GM12864 (cell line): ENCODE data around the gene NPHP4.

Experiments used
- DNase-seq: peaks from one replicate; pipeline ENCODE4 v3.0.0-alpha.2; 2011; ENCODE audit warnings: low read depth
- H3K4me3 ChIP-seq: 2 replicates; pipeline ENCODE4 v1.5.1; 2011; ENCODE audit warnings: mild to moderate bottlenecking, low read depth, low read length, control low read depth
- TF ChIP-seq, protein P1 (sequence below): IDR thresholded peaks from 2 replicates; pipeline ENCODE4 v1.5.1; 2011; ENCODE audit warnings: low read depth, mild to moderate bottlenecking, moderate library complexity, low read length, control low read depth, inconsistent platforms; ENCODE audit errors: missing control alignments

The NPHP4 gene

DNA sequence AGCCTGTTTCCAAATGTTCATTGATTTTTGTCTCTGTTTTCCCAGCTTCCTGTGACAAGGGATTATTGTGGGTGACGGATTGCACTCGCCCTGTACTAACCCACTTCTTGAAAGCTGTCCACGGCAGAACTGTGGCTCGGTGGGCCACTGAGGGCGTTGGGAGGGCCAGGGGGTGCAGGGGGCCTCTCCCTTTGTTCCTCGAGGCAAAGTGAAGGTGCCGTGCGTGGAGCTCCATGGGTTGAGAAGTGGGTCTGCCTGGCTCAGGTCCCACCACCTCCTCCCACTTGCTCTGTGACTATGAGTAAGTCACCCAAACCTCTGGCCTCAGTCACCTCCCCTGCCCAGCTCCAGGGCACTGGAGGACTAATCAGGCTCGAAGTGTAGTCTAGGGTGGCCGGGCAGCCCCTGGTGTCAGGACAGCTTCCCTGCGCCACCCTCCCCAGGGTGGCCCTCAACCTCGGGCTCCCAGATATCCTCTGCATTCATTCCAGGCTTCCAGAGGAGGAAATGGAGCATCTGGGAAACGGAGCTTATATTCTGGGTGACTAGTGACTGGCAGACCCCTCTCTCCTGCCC, 148.6 kb downstream of the NPHP4 start:
- no peak for DNase-seq
- H3K4me3 ChIP-seq, result no peak overlapping the region
- TF ChIP-seq, protein P1, sequence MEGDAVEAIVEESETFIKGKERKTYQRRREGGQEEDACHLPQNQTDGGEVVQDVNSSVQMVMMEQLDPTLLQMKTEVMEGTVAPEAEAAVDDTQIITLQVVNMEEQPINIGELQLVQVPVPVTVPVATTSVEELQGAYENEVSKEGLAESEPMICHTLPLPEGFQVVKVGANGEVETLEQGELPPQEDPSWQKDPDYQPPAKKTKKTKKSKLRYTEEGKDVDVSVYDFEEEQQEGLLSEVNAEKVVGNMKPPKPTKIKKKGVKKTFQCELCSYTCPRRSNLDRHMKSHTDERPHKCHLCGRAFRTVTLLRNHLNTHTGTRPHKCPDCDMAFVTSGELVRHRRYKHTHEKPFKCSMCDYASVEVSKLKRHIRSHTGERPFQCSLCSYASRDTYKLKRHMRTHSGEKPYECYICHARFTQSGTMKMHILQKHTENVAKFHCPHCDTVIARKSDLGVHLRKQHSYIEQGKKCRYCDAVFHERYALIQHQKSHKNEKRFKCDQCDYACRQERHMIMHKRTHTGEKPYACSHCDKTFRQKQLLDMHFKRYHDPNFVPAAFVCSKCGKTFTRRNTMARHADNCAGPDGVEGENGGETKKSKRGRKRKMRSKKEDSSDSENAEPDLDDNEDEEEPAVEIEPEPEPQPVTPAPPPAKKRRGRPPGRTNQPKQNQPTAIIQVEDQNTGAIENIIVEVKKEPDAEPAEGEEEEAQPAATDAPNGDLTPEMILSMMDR, result no peak

DNA sequence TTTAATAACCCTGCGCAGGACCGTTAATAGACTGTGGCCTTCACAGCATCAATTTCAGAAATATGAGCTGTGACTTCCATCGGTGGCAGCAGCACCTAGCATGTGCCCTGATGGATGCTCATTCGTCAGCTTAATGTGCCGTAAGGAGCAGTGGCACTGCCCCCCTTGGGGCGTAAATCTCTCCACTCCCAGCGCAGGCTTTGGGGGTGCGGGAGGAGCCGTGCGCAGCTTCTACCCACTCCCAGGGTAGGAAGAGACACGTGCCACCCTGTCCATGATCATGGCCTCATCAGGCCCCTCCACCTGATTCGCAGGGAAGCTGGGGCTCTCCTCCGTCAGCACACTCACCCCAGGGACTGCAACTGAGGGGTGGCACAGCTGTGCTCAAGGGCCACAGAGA, 149.5 kb downstream of the NPHP4 start:
- TF ChIP-seq, protein P1, result no peak
- H3K4me3 ChIP-seq, result no peak overlapping the region
- DNase-seq, result no peak

DNA sequence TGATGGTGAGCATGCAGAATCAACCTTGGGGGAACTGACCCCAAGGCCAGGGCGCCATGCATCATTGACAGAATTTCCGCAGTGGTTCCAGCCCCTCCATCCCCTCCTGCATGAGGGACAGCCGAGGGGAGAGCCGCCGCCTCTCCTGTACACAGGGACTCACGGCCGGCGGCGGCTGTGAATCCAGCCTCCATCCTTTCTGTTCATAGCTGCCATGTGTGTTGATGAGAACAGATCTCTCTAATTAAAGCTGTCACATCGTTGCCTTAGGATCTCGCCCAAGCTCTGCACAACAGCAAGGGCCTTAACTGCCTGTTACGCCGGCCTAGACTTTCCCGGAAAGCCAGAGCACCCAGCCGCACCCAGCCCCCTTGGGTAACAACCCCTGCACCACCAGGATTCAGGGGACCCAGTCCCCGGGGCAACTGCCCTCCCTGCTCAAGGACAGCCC, 151.6 kb downstream of the NPHP4 start:
- TF ChIP-seq, protein P1, result no peak
- DNase-seq, result no peak

DNA sequence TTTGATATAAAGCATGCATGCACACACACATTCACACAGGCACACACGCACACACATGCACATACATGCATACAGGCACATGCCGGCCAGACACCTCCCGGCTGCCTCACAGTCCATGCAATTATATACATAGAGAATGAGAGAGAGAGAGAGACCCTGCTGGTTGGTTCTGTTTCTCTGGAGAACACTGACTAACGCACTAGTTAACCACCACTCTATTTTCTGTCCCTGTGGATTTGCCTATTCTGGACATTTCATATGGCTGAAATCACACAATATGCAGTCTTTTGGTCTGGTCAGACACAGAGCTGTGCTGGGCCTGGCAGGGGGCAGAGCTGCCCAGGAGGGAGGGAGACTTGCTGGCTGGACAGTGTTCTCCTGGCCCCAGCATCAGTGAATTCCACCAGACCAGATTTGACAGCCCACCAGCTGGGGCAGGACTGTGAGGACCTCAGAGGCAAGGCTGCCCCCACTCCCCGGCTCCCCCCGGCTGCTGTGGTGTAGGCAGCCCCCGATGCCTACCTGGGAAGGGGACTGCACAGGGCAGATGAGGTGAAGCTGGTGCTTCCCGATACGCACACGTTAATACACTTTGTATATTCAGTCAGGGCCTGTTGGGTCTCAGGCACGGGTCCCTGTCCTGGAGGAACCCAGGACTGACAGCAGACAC, 152.2 kb downstream of the NPHP4 start:
- no peak for DNase-seq
- no peak overlapping the region for H3K4me3 ChIP-seq
- TF ChIP-seq, protein P1, result no peak

More for the DNA sequence above, 151.6 kb downstream of the NPHP4 start:
- H3K4me3 ChIP-seq, result no peak overlapping the region

DNA sequence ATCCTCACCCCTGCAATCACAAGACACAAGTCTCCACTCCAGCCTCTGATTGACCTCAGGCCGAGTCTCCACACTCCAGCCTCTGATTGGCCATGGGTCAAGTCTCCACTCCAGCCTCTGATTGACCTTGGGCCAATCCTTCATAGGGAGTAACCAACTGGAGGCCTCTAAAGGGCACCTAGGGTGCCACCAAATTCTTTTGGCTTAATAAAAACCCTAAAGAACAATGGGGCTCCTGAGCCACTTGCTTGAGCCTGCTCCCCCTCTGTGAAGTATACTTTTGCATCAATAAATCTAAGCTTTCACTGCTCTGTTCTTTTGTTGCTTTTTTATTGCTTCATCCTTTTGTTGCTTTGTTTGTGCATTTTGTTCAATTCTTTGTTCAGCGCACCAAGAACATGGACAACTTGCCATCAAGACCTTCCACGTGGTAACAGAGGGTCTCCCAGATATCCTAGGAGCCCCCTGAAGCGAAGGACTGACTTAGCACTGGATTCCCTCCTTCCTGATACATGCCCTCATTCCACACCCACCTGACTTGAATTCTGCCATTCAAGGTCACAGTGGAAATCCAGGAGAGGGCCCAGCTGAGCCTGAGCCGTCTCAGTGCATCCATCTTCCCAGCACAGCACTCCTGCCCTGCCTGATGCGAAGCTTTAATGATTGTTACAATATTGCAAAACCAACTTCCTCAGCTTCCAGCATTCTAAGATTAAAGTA, 152.9 kb downstream of the NPHP4 start:
- TF ChIP-seq, protein P1, result no peak
- no peak for DNase-seq
- H3K4me3 ChIP-seq, result no peak overlapping the region

DNA sequence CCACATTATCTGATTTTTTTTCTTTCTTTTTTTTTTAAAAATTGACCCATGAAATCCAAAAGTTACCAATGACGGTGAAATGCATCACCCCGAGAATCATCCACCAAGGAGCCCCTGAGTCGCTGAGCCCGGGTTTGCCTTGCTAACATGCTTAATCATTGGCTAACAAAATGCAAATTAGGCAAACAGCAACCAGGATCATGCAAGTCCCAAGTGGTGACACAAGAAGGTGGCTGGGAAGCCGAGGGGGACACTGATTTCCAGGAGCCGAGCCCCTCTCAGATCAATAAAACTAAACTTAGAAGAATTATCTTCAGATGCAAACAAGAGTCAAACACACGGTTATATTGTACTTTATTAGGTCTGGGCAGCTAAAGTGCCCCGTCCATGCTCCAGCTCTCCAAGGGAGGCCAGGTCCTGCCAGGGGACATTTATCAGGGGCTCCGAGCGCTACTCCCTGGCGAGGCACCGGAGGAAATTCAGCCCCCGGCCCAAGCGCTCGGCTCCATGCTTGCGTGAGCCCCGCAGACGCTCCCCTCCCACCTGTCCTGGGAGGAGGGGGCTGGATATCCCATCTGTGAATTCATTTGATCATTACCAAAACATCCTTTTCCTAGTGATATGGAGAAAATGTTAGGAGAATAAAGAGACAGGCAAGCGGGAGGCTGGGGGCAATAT, 154.1 kb downstream of the NPHP4 start:
- no peak overlapping the region for H3K4me3 ChIP-seq
- DNase-seq, result no peak
- TF ChIP-seq, protein P1, result no peak
